Measurements from ENCODE around the gene DGKB. TPM values are rescaled to one million over a fixed set of nuclear protein-coding genes. Genes with fewer than 3 reads are reported as not detected.

The DGKB gene
- total RNA-seq, 4 donors from 2014 or later: 0.07 to 0.95 (median 0.34) TPM

DNA sequence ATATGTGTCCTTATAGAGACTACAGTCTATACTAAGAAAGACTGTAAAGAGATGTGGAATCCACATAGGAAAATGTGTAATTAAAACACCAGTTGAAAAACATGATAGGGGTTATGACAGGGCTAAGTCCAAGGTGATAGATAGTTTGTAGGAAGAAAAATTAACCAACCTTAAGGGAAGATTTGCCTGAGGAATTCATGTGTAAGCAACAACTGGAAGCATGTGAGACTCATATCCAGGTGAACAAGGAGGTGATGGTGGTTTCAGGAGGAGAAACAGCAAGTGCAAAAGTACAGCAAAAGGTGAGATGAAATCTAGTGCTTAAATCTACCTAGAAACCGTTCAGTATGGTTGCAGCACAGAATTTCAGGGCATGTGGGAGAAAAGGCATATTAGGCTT, 696.4 kb downstream of the DGKB start:
- Histone ChIP-seq H3K4me3 (no peak overlapping the region), H3K9me3 (no peaks in the 10 kb centered on the region), H3K4me1 (no peaks in the 10 kb centered on the region), H3K27me3 (no peaks in the 10 kb centered on the region), H3K36me3 (no peaks in the 10 kb centered on the region), H3K27ac (no peak overlapping the region)
- DNase-seq (no peak), ATAC-seq (no peak)
- no peak for TF ChIP-seq POLR2A (IDR thresholded peaks at IDR 0.05)
- TF ChIP-seq, protein P1, sequence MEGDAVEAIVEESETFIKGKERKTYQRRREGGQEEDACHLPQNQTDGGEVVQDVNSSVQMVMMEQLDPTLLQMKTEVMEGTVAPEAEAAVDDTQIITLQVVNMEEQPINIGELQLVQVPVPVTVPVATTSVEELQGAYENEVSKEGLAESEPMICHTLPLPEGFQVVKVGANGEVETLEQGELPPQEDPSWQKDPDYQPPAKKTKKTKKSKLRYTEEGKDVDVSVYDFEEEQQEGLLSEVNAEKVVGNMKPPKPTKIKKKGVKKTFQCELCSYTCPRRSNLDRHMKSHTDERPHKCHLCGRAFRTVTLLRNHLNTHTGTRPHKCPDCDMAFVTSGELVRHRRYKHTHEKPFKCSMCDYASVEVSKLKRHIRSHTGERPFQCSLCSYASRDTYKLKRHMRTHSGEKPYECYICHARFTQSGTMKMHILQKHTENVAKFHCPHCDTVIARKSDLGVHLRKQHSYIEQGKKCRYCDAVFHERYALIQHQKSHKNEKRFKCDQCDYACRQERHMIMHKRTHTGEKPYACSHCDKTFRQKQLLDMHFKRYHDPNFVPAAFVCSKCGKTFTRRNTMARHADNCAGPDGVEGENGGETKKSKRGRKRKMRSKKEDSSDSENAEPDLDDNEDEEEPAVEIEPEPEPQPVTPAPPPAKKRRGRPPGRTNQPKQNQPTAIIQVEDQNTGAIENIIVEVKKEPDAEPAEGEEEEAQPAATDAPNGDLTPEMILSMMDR (IDR thresholded peaks at IDR 0.05 in 4 of 5, conservative IDR thresholded peaks at IDR 0.05 in 1 of 5): no peak
- intact Hi-C loops (cut with DNase I; ENCODE audit: low total_unique reads): no loop called here
- in situ Hi-C loops (cut with MboI; ENCODE audit: low sequenced_read_pairs in 4 of 4): no loop called here

DNA sequence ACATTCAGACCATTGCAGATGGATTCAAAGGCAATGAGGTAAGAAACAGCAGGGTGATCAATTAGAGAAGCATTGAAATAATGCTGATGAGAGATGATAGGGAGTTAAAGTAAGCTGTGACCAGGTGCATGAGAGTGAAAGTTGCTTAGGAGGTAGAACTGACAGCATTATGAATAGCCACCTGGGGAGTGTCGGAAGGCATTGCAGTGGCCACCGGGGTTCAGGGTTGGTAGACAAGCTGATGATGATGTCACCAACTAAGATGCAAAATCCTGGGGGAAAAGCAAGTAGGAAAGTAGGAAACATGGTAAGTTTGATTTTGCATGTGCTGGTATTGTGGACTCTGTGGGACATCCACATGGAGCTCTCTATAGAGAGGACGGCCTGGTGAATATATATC, 701.2 kb downstream of the DGKB start:
- TF ChIP-seq POLR2A (IDR thresholded peaks at IDR 0.05): no peak
- TF ChIP-seq, protein P1 (IDR thresholded peaks at IDR 0.05 in 4 of 5, conservative IDR thresholded peaks at IDR 0.05 in 1 of 5): no peak
- DNase-seq: no peak
- no peaks in the 10 kb centered on the region for H3K27me3 ChIP-seq
- no peak overlapping the region for H3K4me3 ChIP-seq
- no peaks in the 10 kb centered on the region for H3K36me3 ChIP-seq
- H3K9me3 ChIP-seq: no peaks in the 10 kb centered on the region
- peaks cover 0 to 15% of the 10 kb centered on the region in 2 donors for H3K4me1 ChIP-seq
- ATAC-seq: no peak
- intact Hi-C loops (cut with DNase I; ENCODE audit: low total_unique reads): no loop called here
- in situ Hi-C loops (cut with MboI; ENCODE audit: low sequenced_read_pairs in 4 of 4): no loop called here
- no peak overlapping the region for H3K27ac ChIP-seq

DNA sequence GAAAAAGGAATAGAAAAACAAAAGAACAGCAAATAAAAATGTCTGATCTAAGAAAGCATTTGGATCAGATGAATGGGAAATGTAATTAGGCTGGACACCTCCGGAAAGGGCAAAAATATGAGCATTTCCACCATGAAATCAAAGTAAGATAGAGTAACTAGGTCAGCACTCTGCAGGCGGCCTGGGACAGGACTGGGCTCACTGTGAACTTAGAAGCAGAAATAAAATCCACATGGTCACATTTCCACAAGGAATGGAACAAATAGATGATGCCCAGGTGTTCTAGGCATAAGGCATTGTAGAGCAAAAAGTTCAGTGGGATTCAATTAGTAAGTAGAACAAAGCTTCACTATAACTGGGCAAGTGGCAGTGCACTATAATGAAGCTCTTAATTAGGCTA, 703.2 kb downstream of the DGKB start:
- H3K4me3 ChIP-seq: no peak overlapping the region
- TF ChIP-seq, protein P1 (IDR thresholded peaks at IDR 0.05 in 4 of 5, conservative IDR thresholded peaks at IDR 0.05 in 1 of 5): no peak
- TF ChIP-seq POLR2A (IDR thresholded peaks at IDR 0.05): no peak
- DNase-seq (no peak), ATAC-seq (no peak)
- intact Hi-C loops (cut with DNase I; ENCODE audit: low total_unique reads): no loop called here
- H3K9me3 ChIP-seq: no peaks in the 10 kb centered on the region
- in situ Hi-C loops (cut with MboI; ENCODE audit: low sequenced_read_pairs in 4 of 4): no loop called here
- H3K36me3 ChIP-seq: no peaks in the 10 kb centered on the region
- peaks cover 0 to 15% of the 10 kb centered on the region in 2 donors for H3K4me1 ChIP-seq
- H3K27me3 ChIP-seq: no peaks in the 10 kb centered on the region
- H3K27ac ChIP-seq: no peak overlapping the region

DNA sequence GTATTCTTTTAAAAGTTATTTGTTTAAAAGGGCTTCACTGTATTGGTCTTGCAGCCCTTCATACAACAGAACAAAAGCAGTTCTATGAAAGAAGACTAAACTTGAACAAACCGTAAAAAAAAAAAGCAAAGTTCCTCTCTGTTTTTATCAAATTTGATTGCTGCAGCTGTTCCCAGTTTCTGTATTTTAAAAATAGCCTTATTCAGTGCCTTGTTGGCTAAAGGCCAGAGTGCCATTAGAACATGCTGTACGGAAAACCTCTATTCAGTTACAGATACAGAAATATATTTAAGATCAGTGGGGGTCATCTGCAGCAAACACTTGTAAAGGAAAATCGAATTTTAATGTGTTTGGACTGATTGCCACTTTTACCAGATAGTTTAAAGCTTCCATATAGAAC, 705.3 kb downstream of the DGKB start:
- no peak for ATAC-seq
- Histone ChIP-seq H3K9me3 (no peaks in the 10 kb centered on the region), H3K36me3 (no peaks in the 10 kb centered on the region), H3K27me3 (no peaks in the 10 kb centered on the region), H3K4me1 (peaks cover 0 to 15% of the 10 kb centered on the region in 2 donors), H3K27ac (no peak overlapping the region), H3K4me3 (peak overlapping the region in 1 of 4 donors; percentile 34)
- intact Hi-C loops (cut with DNase I; ENCODE audit: low total_unique reads): no loop called here
- in situ Hi-C loops (cut with MboI; ENCODE audit: low sequenced_read_pairs in 4 of 4): no loop called here
- TF ChIP-seq, protein P1 (IDR thresholded peaks at IDR 0.05 in 4 of 5, conservative IDR thresholded peaks at IDR 0.05 in 1 of 5): no peak
- TF ChIP-seq POLR2A (IDR thresholded peaks at IDR 0.05): no peak
- DNase-seq: no peak

DNA sequence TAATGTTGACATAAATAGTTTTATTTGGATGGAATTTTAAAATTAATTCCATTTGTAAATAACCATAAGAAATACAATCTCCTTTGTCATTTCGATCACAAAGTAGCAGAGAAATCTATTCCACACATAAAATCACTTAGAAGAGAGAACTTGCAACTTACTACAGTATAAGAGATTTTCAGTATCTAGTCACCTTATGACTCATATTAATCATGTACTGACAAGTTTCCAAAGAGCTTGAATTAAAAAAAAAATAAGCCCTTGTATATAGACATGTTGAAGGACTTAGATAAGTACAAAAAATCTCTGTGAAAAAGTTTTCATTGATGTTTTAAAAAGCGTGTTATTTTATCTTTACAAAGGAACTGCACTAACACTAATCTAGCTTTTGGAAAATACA, 706.0 kb downstream of the DGKB start:
- DNase-seq: no peak
- Histone ChIP-seq H3K4me1 (peaks cover 0 to 15% of the 10 kb centered on the region in 2 donors), H3K9me3 (no peaks in the 10 kb centered on the region), H3K36me3 (no peaks in the 10 kb centered on the region), H3K4me3 (peak overlapping the region in 1 of 4 donors; percentile 34), H3K27ac (no peak overlapping the region), H3K27me3 (no peaks in the 10 kb centered on the region)
- in situ Hi-C loops (cut with MboI; ENCODE audit: low sequenced_read_pairs in 4 of 4) (no loop called here), intact Hi-C loops (cut with DNase I; ENCODE audit: low total_unique reads) (no loop called here)
- no peak for ATAC-seq
- TF ChIP-seq POLR2A (IDR thresholded peaks at IDR 0.05): no peak
